GM12878 (cell line): ENCODE measurements around the gene PCDHGB6. TPM values are rescaled to one million over a fixed set of nuclear protein-coding genes. Genes with fewer than 3 reads are reported as not detected.

Experiments used
- ATAC-seq: fragments of 200-7000 bp; cut with Tn5 transposase; 3 replicates; pipeline ENCODE4 v1.9.1; 2020; ENCODE audit warnings: mild to moderate bottlenecking, moderate library complexity
- BruUV-seq: library from RNA; stranded (reverse); fragments of 400-500 nt; replicated peaks from 2 replicates; lab custom pipeline; 2021; lab: Mats Ljungman, UMichigan
- CTCF ChIA-PET: fragments of 300-600 bp; sonication (Branson Sonifier 250); formaldehyde crosslinking; extraction: SDS; loops from one replicate; lab custom pipeline; 2021; ENCODE audit warnings: inconsistent platforms; lab: Yijun Ruan, JAX
- POLR2A ChIA-PET: fragments of 350-600 bp; formaldehyde crosslinking; extraction: SDS; loops from one replicate; lab custom pipeline; 2021; ENCODE audit warnings: inconsistent platforms; lab: Charles Lee
- RAD21 ChIA-PET: fragments of 300-600 bp; sonication (Branson Sonifier 250); formaldehyde crosslinking; loops from one replicate; lab custom pipeline; 2023; ENCODE audit warnings: antibody characterized with exemption; ENCODE audit not compliant: unreplicated experiment; lab: Charles Lee
- SMC1A ChIA-PET: fragments of 300-600 bp; sonication (Branson Sonifier 250); formaldehyde crosslinking; loops from one replicate; lab custom pipeline; 2023; ENCODE audit not compliant: unreplicated experiment, uncharacterized antibody; lab: Charles Lee
- DNase-seq: peaks from one replicate; pipeline ENCODE4 v3.0.0-alpha.2; 2011; ENCODE audit warnings: low read depth, low spot score
- FAIRE-seq: peaks from 3 replicates; lab custom pipeline; 2011; peaks lifted over from hg19 to GRCh38; lab: Jason Lieb, UNC
- H2AFZ ChIP-seq: 2 replicates; pipeline ENCODE4 v1.6.0; 2011; ENCODE audit warnings: low read depth, low read length, control low read depth; ENCODE audit not compliant: control insufficient read depth
- H3K27ac ChIP-seq: 2 replicates; pipeline ENCODE4 v1.5.1; 2011; ENCODE audit warnings: control low read depth; ENCODE audit not compliant: control insufficient read depth, insufficient read depth
- H3K27me3 ChIP-seq, 2 experiments: replicated peaks in 1 of 2; 2 replicates each; pipeline versions ENCODE4 v1.6.0 to v1.6.1; 2011; ENCODE audit warnings: low read length in 1 of 2; ENCODE audit not compliant: control insufficient read depth in 2 of 2, insufficient read depth in 2 of 2
- H3K36me3 ChIP-seq, 2 experiments: 2 replicates each; pipeline ENCODE4 v1.5.1; 2011; ENCODE audit warnings: low read length in 1 of 2; ENCODE audit not compliant: control insufficient read depth in 2 of 2, insufficient read depth in 2 of 2
- H3K4me1 ChIP-seq: 2 replicates; pipeline ENCODE4 v1.6.1; 2011; ENCODE audit warnings: mild to moderate bottlenecking, low read length, moderate library complexity, mixed read lengths; ENCODE audit not compliant: control insufficient read depth, insufficient read depth
- H3K4me2 ChIP-seq: 2 replicates; pipeline ENCODE4 v1.6.0; 2011; ENCODE audit warnings: control low read depth; ENCODE audit not compliant: control insufficient read depth, insufficient read depth
- H3K4me3 ChIP-seq: fragments of 200-600 bp; sonication (generic); 2 replicates; pipeline ENCODE4 v1.5.1; 2016
- H3K79me2 ChIP-seq: 2 replicates; pipeline ENCODE4 v1.6.0; 2011; ENCODE audit warnings: low read length; ENCODE audit not compliant: control insufficient read depth, insufficient read depth
- H3K9ac ChIP-seq: 2 replicates; pipeline ENCODE4 v1.8.0; 2011; ENCODE audit warnings: low read length, control low read depth, mixed read lengths; ENCODE audit not compliant: control insufficient read depth, insufficient read depth
- H3K9me3 ChIP-seq: replicated peaks from 3 replicates; pipeline ENCODE4 v1.5.1; 2011; ENCODE audit warnings: mild to moderate bottlenecking, low read length; ENCODE audit not compliant: control insufficient read depth, insufficient read depth
- H4K20me1 ChIP-seq: 2 replicates; pipeline ENCODE4 v1.6.0; 2011; ENCODE audit not compliant: control insufficient read depth, insufficient read depth
- ASH2L ChIP-seq: fragments of 300-600, 200-600 bp; sonication (generic); IDR thresholded peaks from 2 replicates; pipeline ENCODE4 v1.6.1; 2017; ENCODE audit warnings: low read depth, mild to moderate bottlenecking, borderline replicate concordance
- ATF2 ChIP-seq: IDR thresholded peaks from 2 replicates; pipeline ENCODE4 v1.6.1; 2012; ENCODE audit warnings: low read length, inconsistent platforms
- ATF7 ChIP-seq: fragments of 450-650 bp; IDR thresholded peaks from 2 replicates; pipeline ENCODE4 v1.6.1; 2016; ENCODE audit warnings: low read depth, mild to moderate bottlenecking
- CHD4 ChIP-seq: fragments of 200-600 bp; sonication (generic); IDR thresholded peaks from 2 replicates; pipeline ENCODE4 v1.6.1; 2016; ENCODE audit warnings: mild to moderate bottlenecking
- ELK1 ChIP-seq: IDR thresholded peaks from 2 replicates; pipeline ENCODE4 v1.6.1; 2012; ENCODE audit warnings: low read depth, low read length, improper control_type of control experiment
- FOXK2 ChIP-seq: fragments of 450-650 bp; IDR thresholded peaks from 2 replicates; pipeline ENCODE4 v1.6.1; 2017; ENCODE audit warnings: mild to moderate bottlenecking, moderate library complexity
- HDGF ChIP-seq: fragments of 450-650 bp; IDR thresholded peaks from 2 replicates; pipeline ENCODE4 v1.6.1; 2016; ENCODE audit warnings: antibody characterized with exemption
- MEF2B ChIP-seq: fragments of 450-650 bp; IDR thresholded peaks from 2 replicates; pipeline ENCODE4 v1.6.1; 2018; ENCODE audit warnings: mild to moderate bottlenecking, moderate library complexity; ENCODE audit not compliant: partially characterized antibody, poor library complexity, severe bottlenecking
- MTA3 ChIP-seq: IDR thresholded peaks from 2 replicates; pipeline ENCODE4 v1.6.1; 2012; ENCODE audit warnings: low read length, inconsistent platforms, borderline replicate concordance
- NFXL1 ChIP-seq: fragments of 450-650 bp; IDR thresholded peaks from 2 replicates; pipeline ENCODE4 v1.6.1; 2017; ENCODE audit warnings: antibody characterized with exemption, mild to moderate bottlenecking, borderline replicate concordance
- PRDM15 ChIP-seq: fragments of 450-650 bp; formaldehyde crosslinking; IDR thresholded peaks from 2 replicates; pipeline ENCODE4 v1.4.0; 2020; ENCODE audit warnings: mild to moderate bottlenecking, moderate library complexity
- RAD21 ChIP-seq: IDR thresholded peaks from 2 replicates; pipeline ENCODE4 v1.6.1; 2011; ENCODE audit warnings: mild to moderate bottlenecking, low read depth, low read length, moderate library complexity; ENCODE audit not compliant: insufficient read depth
- RELB ChIP-seq: fragments of 450-650 bp; IDR thresholded peaks from 2 replicates; pipeline ENCODE4 v1.6.1; 2017; ENCODE audit warnings: low read depth, mild to moderate bottlenecking, moderate library complexity
- SREBF1 ChIP-seq: IDR thresholded peaks from 2 replicates; pipeline ENCODE4 v1.6.1; 2012; ENCODE audit warnings: mild to moderate bottlenecking, low read length
- YBX1 ChIP-seq: fragments of 450-650 bp; IDR thresholded peaks from 2 replicates; pipeline ENCODE4 v1.6.1; 2016; ENCODE audit warnings: antibody characterized with exemption
- ZNF217 ChIP-seq: fragments of 450-650 bp; IDR thresholded peaks from 2 replicates; pipeline ENCODE4 v1.6.1; 2017; ENCODE audit warnings: antibody characterized with exemption, mild to moderate bottlenecking
- ZNF274 ChIP-seq: IDR thresholded peaks from one replicate; pipeline ENCODE4 v1.8.0; 2011; ENCODE audit not compliant: insufficient read length, insufficient read depth
- ZNF384 ChIP-seq: IDR thresholded peaks from 2 replicates; pipeline ENCODE4 v1.6.1; 2012; ENCODE audit warnings: low read depth, mild to moderate bottlenecking, low read length, improper control_type of control experiment, borderline replicate concordance
- WGBS: methylation state at CpG from one replicate; pipeline ENCODE4 v1.1.6; 2016; ENCODE audit warnings: low lambda C conversion rate; ENCODE audit not compliant: insufficient replicate concordance, insufficient coverage; ENCODE audit errors: missing lambda C conversion rate; 5-methylcytosine and 5-hydroxymethylcytosine counted together
- in situ Hi-C: fragments of 300-500 bp; cut with MboI; formaldehyde crosslinking; loops from 9 replicates; pipeline ENCODE4 v1.14.3; 2018; ENCODE audit warnings: mixed read lengths
- intact Hi-C: fragments of 100-400 bp; cut with micrococcal nuclease; formaldehyde crosslinking; loops from one replicate; pipeline ENCODE4 v1.14.2; 2022; ENCODE audit not compliant: unreplicated experiment
- polyA plus RNA-seq, 11 experiments: library from polyadenylated mRNA; depleted of rRNA in 4 of 11; unstranded in 6 of 11; stranded (reverse) in 5 of 11; fragments of >200 nt; fragmentation: Nextera tagmentation in 4 of 11; fragmentation: Illumina TruSeq in 1 of 11; extraction: Ambion mirVana in 4 of 11; extraction: Trizol in 1 of 11; gene quantifications; 1 replicate in 1 of 11; 2 replicates in 10 of 11; pipeline versions ENCODE4 v1.2.1 to v1.2.3, GENCODE V29; 2011 to 2016; ENCODE audit warnings: inconsistent platforms in 2 of 11, missing spikeins in 2 of 11, low read depth in 1 of 11
- total RNA-seq, 4 experiments: library from RNA; depleted of rRNA in 3 of 4; stranded (reverse); fragments of >200 nt in 3 of 4; fragmentation: Illumina TruSeq in 1 of 4; extraction: Trizol in 1 of 4; gene quantifications; 2 replicates each; pipeline versions ENCODE4 v1.2.1 to v1.2.3, GENCODE V29; 2013 to 2021

Gene PCDHGB6
- total and polyA plus RNA-seq, 10 of the 15 experiments (the other 5 are each of a cell fraction or from before 2014, with no cell fraction given), result 0.07 to 1.0 (median 0.31) TPM

GRCh38 chr5:141360685-141361084, 47.1 kb upstream of the PCDHGB6 start:
- no peaks in the 10 kb centered on the region for H4K20me1 ChIP-seq
- DNase-seq (no peak), ATAC-seq (no peak)
- H3K9me3 ChIP-seq, result peaks cover 7% of the 10 kb centered on the region; the same call in 2 of the 3 replicates
- H2AFZ ChIP-seq, result no peak overlapping the region
- intact Hi-C loops (no loop called here), in situ Hi-C loops (no loop called here)
- H3K36me3 ChIP-seq, result no peaks in the 10 kb centered on the region
- H3K9ac ChIP-seq, result no peak overlapping the region
- POLR2A ChIA-PET, result no interaction called here
- WGBS, result 82% methylated on average over 15 of the region's 15 CpGs
- TF ChIP-seq PRDM15 (no peak), ASH2L (no peak), RELB (no peak), ELK1 (no peak), ATF2 (no peak), MTA3 (no peak), SREBF1 (no peak), YBX1 (no peak), ZNF274 (no peak), HDGF (no peak), MEF2B (no peak), ZNF217 (no peak), ZNF384 (no peak), CHD4 (no peak), RAD21 (no peak), FOXK2 (no peak), ATF7 (no peak), NFXL1 (no peak)
- TF ChIP-seq, all 136 proteins: peak for 0
- no peak overlapping the region for H3K4me3 ChIP-seq
- H3K27me3 ChIP-seq, result no peaks in the 10 kb centered on the region
- ChIA-PET SMC1A (no interaction called here), CTCF (interaction anchor here (0.7 to 1.2 kb wide), 3 partner anchors 9 to 111 kb away, joined by 3 to 4 read pairs (median 3); partner anchors contain the start of gene PCDHGB3), RAD21 (no interaction called here)
- H3K79me2 ChIP-seq, result no peaks in the 10 kb centered on the region
- no peak overlapping the region for H3K4me2 ChIP-seq
- no peak overlapping the region for H3K27ac ChIP-seq
- no peaks in the 10 kb centered on the region for H3K4me1 ChIP-seq
- no TSS peak for BruUV-seq
- FAIRE-seq, result no peak
